GM19193 (cell line): ENCODE data around the gene XRCC4.

Experiments
- POLR2A ChIP-seq: IDR thresholded peaks from 4 replicates; pipeline ENCODE4 v1.6.1; 2011; ENCODE audit not compliant: insufficient read depth, insufficient read length; ENCODE audit errors: extremely low read depth

The XRCC4 gene

DNA sequence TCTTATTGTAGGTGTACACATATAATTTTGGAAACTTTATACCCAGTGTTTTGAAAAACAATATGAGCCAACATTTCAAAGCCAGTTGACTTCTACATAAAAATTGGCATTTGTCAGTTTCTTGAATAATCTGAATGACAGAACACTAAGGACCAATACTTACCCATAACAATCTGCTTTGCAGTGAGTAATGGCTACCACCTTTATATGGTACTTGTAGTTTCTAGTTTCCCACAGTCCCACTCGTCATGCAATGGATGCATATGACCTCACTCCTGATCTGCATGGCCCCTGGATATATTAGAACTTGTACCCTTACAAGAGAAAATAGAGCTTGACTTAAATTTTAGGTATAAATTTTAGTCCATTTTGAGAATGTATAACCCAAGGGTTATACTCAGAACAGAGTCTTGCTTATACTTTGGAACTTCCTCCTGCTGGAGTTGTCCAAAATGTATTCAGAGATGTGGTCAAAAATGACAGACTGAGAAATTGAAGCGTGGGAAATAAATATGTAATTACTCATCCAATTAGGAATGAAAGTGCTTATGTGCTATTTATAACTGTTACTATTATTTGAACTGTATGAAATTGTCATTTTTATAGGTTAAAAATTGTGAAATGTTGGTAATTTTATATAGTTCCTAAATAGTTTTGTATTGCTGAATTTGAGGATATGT lies 19.5 kb downstream of the XRCC4 start:
- no peak for TF ChIP-seq POLR2A

DNA sequence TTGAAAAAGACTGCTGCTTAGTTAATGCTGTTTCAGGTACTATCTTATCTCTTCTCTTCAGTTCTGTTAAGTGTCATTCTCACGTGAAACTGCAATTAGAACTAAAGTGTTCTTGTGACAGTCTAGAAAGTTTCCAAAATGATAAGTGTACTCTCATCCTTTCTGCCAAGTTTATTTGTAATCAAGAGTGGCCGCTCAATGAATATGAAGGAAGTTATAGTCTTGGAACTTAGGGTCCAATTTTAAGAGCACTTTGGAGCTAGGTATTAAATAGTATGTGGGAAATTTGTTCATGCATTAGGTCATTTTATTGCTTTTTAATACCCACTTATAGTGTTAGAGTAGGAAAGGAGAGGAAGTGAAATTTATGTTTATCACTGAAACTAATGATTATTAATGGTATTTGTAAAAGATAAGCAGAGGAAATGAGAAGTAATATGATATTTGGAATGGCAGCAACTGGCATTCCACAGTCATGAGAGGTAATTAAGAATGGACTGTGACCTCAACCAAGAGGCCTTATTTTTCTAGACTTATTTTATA lies 20.4 kb downstream of the XRCC4 start:
- no peak for TF ChIP-seq POLR2A

DNA sequence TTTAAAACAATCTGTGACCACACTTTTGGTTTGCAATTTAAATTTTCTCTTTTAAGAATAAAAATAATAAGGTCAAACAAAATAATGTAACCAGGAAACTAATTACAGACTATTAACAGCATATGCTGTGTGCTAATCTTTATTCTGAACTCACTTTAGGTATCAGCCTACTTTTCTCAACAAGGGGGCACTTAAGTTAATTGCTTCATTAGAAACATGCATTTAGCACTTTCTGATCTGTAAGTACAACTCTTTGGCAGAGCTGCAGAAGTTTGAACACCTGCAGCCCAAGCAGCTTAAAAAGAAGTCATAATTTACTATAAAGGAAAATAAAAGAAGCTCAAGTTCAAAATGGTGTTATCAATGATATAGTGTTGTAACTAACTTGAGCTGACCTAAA lies 21.7 kb downstream of the XRCC4 start:
- no peak for TF ChIP-seq POLR2A

DNA sequence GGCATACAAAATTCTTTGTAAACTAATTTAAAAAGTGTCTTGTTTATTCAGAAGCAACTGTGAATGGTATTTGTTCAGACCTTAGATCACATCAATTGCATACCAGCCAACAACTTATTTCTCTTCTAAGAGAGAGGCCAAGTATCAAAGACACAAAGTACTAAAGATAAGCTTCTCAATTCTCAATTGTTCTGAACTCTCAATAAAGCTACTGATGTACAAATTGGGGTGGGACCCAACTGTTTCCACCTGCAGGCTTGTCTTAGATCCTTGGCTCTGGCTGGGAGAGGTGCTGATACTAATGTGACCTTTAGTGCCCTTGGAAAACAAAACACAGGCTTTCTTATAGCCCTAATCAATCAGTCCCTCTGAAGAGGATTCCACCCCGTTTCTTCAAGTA lies 22.1 kb downstream of the XRCC4 start:
- no peak for TF ChIP-seq POLR2A

DNA sequence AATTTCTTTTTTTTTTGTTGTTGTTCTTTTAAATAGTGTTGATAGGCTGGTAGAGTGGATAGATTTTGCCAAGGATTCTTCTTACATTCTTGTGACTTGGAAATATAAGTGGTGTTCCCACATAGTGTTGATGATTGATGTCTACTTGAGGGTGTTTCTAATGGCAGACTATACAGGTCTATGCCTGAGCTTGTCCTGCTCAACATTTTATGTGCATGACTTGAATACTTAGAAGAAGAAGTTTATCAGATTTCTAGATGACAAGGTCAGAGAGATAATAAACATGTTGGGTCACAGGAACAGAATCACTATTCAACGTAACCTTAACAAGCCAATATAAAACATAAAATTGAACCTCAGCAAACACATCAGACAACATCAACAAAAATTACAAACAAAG lies 24.2 kb downstream of the XRCC4 start:
- TF ChIP-seq POLR2A = no peak

DNA sequence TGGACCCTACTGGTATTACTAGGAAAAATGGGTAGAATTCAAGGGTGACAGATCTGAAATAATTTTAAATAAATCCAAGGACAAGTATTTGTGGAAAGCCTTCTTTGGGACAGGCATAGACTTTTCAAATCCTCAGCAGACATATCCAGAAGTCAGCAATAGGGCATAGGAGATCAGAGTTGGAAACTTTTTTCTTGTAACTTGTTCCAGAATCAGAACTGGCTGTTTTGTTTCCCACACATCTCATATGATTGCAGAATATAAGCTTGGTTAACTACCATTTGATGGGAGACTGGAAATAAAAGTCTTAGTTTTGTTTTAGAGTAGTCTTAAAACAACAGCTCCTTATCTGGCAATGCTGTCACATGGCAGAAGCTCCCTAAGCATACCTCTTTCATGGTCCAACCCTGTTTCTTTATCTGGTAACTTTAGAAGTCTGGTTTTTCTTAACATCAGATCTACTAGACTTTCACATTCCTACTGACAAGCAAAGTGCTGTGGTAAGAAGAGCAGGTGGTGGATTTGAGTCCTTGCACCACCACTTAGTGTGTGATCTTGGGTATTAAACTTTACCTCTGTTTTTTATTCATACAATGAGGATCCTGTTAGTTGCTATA lies 25.1 kb downstream of the XRCC4 start:
- TF ChIP-seq POLR2A = no peak

DNA sequence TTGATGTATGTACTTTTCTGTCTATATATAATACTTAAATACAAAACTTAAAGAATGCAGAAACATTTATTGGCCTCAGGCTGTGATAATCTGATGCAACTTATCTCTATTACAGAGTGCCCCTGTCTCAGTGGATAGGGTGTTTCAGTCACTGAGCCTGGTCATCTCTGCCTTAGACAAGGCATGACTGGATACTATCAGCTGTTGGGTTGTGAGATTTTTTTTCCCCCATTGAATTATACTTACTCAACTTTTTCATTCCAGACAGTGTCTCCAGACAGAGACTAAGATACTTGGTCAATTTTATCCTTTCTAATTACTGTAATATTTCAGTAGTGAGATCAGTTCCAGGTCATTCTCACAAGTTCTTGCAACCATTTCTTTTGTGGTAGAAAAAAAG lies 26.7 kb downstream of the XRCC4 start:
- no peak for TF ChIP-seq POLR2A

DNA sequence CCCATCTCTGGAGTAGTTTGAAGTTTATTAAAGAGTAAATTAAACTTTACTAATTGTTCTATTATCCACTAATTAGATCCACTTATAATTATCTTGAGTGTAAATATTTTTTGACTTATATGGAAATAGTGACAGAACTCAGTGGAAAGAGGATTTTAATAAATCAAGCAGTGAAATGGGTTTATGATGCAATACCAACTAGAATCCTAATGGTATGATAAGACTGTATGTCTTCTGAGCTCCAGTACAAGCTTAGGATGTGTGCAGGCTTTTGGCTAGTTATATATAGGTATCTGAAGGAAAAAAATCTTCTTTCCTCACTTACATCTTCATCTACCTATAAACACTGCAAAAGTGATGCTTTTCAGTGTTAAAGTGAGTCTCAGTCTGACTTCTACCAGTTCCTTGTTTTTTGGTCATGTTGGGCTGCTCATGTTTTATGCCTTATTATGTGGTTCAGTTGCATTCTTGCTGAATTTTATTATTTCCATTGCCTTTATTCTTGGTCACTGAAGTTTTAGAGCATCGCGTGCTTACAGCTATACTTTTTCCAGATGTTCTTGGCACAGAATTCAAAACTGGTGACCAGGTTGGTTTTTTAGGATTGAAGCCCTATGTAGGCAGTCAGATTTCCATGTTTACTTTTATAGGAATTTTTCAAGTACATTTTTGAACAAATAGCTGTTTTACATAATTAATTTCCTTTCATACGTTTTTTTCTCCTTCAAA lies 30.5 kb downstream of the XRCC4 start:
- no peak for TF ChIP-seq POLR2A

DNA sequence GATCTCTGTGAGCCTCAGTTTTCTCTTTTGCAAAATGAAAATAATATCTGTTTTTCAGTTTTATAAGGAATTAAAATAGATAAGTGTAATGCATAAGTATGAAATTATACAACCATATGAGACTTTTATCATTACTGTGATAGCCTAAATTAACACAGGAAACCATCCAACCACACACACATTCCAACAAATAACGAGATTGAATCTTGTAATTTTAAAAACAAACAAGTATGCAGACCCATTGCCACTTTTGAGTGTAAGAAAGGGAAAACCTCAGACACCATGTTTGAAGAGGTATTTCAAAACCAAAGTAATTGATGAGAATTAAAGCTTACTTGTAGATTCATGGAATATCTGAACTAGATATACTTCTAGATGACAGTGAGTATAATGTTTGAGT lies 32.0 kb downstream of the XRCC4 start:
- no peak for TF ChIP-seq POLR2A

DNA sequence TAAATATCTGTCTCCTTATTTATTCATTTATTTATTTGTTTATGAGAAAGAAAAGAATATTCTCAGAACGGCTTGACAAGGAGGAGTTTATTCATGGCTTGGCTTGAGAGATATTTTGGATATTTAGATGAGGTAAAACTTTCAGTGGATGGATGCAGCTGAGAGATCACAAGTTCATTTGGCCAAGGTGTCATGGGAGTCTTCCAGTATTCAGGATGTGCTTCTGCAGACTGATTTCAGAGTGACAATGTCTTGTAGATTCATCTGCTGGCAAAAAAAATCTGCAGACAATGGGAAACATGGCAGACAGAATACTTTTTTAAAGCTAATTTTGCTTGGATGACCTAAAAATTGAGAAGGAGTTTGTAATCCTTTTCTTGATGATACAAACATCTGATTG lies 38.5 kb downstream of the XRCC4 start:
- TF ChIP-seq POLR2A = no peak

DNA sequence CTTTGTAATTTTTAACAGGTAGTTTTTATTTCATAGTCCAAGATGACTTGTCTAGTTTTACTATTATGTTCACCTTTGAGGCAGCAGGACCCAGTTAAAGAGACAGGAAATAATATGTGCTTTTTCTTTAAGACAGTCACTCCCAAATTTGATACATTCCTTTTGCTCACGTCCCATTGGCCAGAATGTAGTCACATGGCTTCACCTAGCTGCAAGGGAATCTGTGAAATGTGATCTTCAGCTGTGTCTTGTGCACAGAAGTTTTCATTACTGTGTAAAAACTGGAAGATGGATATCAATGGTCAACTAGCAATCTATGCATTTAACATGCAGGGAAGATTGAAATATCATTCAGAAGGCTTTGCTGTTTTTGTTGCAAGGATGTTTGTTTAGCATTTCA lies 41.1 kb downstream of the XRCC4 start:
- no peak for TF ChIP-seq POLR2A

DNA sequence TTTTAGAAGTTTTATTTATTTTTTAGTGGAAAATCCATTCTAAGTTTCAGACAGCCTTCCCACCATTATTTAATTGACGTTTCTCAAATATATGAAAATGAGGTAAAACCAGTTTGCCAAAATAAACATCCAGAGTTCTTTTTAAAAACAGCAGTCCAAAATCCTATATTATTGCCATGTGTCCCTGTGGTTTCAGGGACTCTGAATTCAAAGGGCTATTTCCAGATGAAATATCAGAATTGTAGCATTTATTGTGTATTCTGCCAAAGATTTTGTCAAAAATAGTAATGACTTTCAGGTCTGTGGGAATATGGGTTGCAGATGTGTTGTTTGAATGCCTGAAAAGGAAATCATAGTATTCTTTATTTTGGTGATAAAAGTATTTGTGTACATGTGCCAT lies 41.6 kb downstream of the XRCC4 start:
- no peak for TF ChIP-seq POLR2A

DNA sequence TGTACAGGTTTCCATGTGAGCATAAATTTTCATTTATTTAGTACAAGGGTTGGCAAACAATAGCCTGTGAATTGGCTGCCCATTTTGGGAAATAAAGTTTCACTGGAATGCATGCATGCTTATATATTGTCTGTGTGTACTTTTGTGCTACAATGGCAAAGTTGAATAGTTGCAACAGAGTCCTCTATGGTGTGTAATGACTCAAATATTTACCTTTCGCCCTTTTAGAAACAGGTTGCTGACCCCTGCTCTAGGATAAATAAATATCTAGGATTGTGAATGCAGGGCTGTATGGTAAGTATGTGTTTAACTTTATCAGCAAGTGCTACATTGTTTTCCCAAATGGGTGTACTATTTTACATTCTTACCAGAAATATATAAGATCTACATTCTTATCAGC lies 47.2 kb downstream of the XRCC4 start:
- TF ChIP-seq POLR2A = no peak

DNA sequence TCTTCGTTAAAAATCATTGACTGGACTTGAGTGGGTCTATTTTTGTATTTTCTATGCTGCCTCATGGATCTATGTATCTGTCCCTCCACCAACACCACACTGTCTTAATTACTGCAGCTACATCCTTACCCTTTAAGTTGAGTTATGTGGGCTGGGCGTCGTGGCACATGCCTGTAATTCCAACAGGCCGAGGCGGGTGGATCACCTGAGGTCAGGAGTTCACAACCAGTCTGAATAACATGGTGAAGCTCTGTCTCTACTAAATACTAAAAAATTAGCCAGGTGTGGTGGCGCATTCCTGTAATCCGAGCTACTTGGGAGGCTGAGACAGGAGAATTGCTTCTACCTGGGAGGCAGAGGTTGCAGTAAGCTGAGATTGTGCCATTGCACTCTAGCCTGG lies 48.2 kb downstream of the XRCC4 start:
- no peak for TF ChIP-seq POLR2A

DNA sequence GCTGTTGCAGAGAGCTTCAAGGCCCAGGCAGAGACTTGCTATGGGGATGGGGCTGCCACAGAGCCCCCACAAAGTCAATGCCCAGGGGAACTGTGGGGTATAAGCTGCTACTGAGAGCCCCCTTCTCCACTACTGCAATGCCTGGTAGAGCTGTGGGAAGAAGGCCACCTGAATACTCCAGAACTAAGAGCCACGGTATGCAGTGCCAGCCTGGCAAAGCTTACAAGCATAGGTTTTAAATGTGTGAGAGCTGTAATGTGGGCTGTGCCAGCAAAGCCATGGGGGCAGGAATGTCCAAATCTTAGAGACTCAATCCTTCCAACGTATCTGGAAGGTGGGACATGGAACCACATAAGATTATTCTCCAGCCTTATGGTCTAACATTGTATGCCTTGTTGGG lies 49.2 kb downstream of the XRCC4 start:
- no peak for TF ChIP-seq POLR2A

DNA sequence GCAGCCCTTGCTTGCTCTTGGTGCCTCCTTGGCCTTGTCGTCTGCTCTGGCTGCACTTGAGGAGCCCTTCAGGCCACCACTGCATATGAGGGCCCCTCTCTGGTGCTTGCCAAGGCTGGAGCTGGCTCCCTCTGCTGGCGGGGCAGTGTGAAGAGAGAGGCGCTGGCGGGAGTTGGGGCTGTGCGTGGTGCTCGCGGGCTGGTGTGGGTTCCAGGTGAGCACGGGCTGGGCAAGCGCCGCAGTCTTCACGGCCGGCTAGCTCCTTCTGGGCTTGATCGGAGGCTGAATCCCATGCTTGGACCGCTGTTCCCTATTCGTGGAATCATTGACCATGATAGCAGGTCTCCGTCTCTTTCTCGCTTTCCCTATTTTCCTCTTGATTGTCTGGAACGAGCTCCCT lies 56.5 kb downstream of the XRCC4 start:
- no peak for TF ChIP-seq POLR2A
